Measurements from ENCODE around the gene MEP1B.
"Not testable (repeated sequence)": the region's sequence is repeated elsewhere in the genome, so short reads cannot be mapped to it uniquely, and the experiment has no call there.

Gene MEP1B

GRCh38 chr18:32190209-32190608 lies 370 bp downstream of the MEP1B start:
- Mint-ChIP-seq H3K4me1 (ENCODE audit: low read depth) (no peaks in the 10 kb centered on the region), H3K9me3 (ENCODE audit: low read depth) (peaks cover 3% of the 10 kb centered on the region), H3K27ac (no peak overlapping the region), H3K36me3 (peaks cover 3% of the 10 kb centered on the region), H3K27me3 (peaks cover 7% of the 10 kb centered on the region), H3K4me3 (no peak overlapping the region)

- Mint-ChIP-seq H3K27ac (no peak overlapping the region), H3K27me3 (no peaks in the 10 kb centered on the region), H3K4me3 (no peak overlapping the region), H3K36me3 (no peaks in the 10 kb centered on the region), H3K9me3 (ENCODE audit: low read depth) (no peaks in the 10 kb centered on the region), H3K4me1 (ENCODE audit: low read depth) (no peaks in the 10 kb centered on the region)
These were observed 6.3 kb downstream of the MEP1B start for GRCh38 chr18:32195881-32196815.

GRCh38 chr18:32200766-32201165 lies 10.9 kb downstream of the MEP1B start:
- Mint-ChIP-seq H3K36me3 (no peaks in the 10 kb centered on the region), H3K27me3 (no peaks in the 10 kb centered on the region)

GRCh38 chr18:32201948-32202672 lies 12.3 kb downstream of the MEP1B start:
- H3K4me1 Mint-ChIP-seq (ENCODE audit: low read depth), result no peaks in the 10 kb centered on the region
- no peak overlapping the region for H3K27ac Mint-ChIP-seq
- H3K9me3 Mint-ChIP-seq (ENCODE audit: low read depth), result no peaks in the 10 kb centered on the region
- no peak overlapping the region for H3K4me3 Mint-ChIP-seq
- peaks cover 2% of the 10 kb centered on the region for H3K27me3 Mint-ChIP-seq
- H3K36me3 Mint-ChIP-seq, result no peaks in the 10 kb centered on the region

More at GRCh38 chr18:32200766-32201165, 10.9 kb downstream of the MEP1B start:
- no peaks in the 10 kb centered on the region for H3K4me1 Mint-ChIP-seq (ENCODE audit: low read depth)
- no peak overlapping the region for H3K27ac Mint-ChIP-seq
- no peaks in the 10 kb centered on the region for H3K9me3 Mint-ChIP-seq (ENCODE audit: low read depth)
- H3K4me3 Mint-ChIP-seq, result no peak overlapping the region

- H3K4me3 Mint-ChIP-seq, result no peak overlapping the region
- no peak overlapping the region for H3K27ac Mint-ChIP-seq
- H3K4me1 Mint-ChIP-seq (ENCODE audit: low read depth), result no peaks in the 10 kb centered on the region
- peaks cover 2% of the 10 kb centered on the region for H3K27me3 Mint-ChIP-seq
- no peaks in the 10 kb centered on the region for H3K9me3 Mint-ChIP-seq (ENCODE audit: low read depth)
- no peaks in the 10 kb centered on the region for H3K36me3 Mint-ChIP-seq
These were observed 18.2 kb downstream of the MEP1B start for GRCh38 chr18:32208023-32208422.

- Mint-ChIP-seq H3K4me3 (no peak overlapping the region), H3K9me3 (ENCODE audit: low read depth) (no peaks in the 10 kb centered on the region), H3K27ac (no peak overlapping the region), H3K36me3 (no peaks in the 10 kb centered on the region), H3K4me1 (ENCODE audit: low read depth) (no peaks in the 10 kb centered on the region), H3K27me3 (peaks cover 2% of the 10 kb centered on the region)
These were observed 18.7 kb downstream of the MEP1B start for GRCh38 chr18:32208577-32208976.

- H3K27me3 Mint-ChIP-seq, result peaks cover 2% of the 10 kb centered on the region
- H3K9me3 Mint-ChIP-seq (ENCODE audit: low read depth), result no peaks in the 10 kb centered on the region
These were observed 20.0 kb downstream of the MEP1B start for GRCh38 chr18:32209685-32210445.

GRCh38 chr18:32213693-32214092 lies 23.9 kb downstream of the MEP1B start:
- no peak overlapping the region for H3K27ac Mint-ChIP-seq
- H3K4me1 Mint-ChIP-seq (ENCODE audit: low read depth), result no peaks in the 10 kb centered on the region
- H3K36me3 Mint-ChIP-seq, result no peaks in the 10 kb centered on the region
- H3K4me3 Mint-ChIP-seq, result no peak overlapping the region
- no peaks in the 10 kb centered on the region for H3K27me3 Mint-ChIP-seq
- H3K9me3 Mint-ChIP-seq (ENCODE audit: low read depth), result no peaks in the 10 kb centered on the region

More at GRCh38 chr18:32209685-32210445, 20.0 kb downstream of the MEP1B start:
- no peaks in the 10 kb centered on the region for H3K36me3 Mint-ChIP-seq
- H3K4me1 Mint-ChIP-seq (ENCODE audit: low read depth), result no peaks in the 10 kb centered on the region
- H3K4me3 Mint-ChIP-seq, result no peak overlapping the region
- no peak overlapping the region for H3K27ac Mint-ChIP-seq

- Mint-ChIP-seq H3K4me3 (no peak overlapping the region), H3K27ac (no peak overlapping the region), H3K9me3 (ENCODE audit: low read depth) (no peaks in the 10 kb centered on the region), H3K36me3 (no peaks in the 10 kb centered on the region), H3K27me3 (no peaks in the 10 kb centered on the region), H3K4me1 (ENCODE audit: low read depth) (no peaks in the 10 kb centered on the region)
These were observed 26.6 kb downstream of the MEP1B start for GRCh38 chr18:32216390-32216789.

GRCh38 chr18:32219431-32220018 lies 29.7 kb downstream of the MEP1B start:
- H3K36me3 Mint-ChIP-seq, result no peaks in the 10 kb centered on the region
- H3K4me3 Mint-ChIP-seq, result no peak overlapping the region
- no peaks in the 10 kb centered on the region for H3K4me1 Mint-ChIP-seq (ENCODE audit: low read depth)
- no peaks in the 10 kb centered on the region for H3K27me3 Mint-ChIP-seq
- no peaks in the 10 kb centered on the region for H3K9me3 Mint-ChIP-seq (ENCODE audit: low read depth)
- H3K27ac Mint-ChIP-seq, result no peak overlapping the region

- not testable (repeated sequence) for H3K27ac Mint-ChIP-seq; H3K4me1 Mint-ChIP-seq (ENCODE audit: low read depth); H3K4me3 Mint-ChIP-seq; H3K27me3 Mint-ChIP-seq; H3K36me3 Mint-ChIP-seq; H3K9me3 Mint-ChIP-seq (ENCODE audit: low read depth)
These were observed 43.5 kb downstream of the MEP1B start for GRCh38 chr18:32233348-32233747.

GRCh38 chr18:32237049-32237448 lies 47.2 kb downstream of the MEP1B start:
- no peaks in the 10 kb centered on the region for H3K9me3 Mint-ChIP-seq (ENCODE audit: low read depth)
- H3K4me3 Mint-ChIP-seq, result no peak overlapping the region
- H3K36me3 Mint-ChIP-seq, result no peaks in the 10 kb centered on the region
- peaks cover 6% of the 10 kb centered on the region for H3K27me3 Mint-ChIP-seq
- H3K4me1 Mint-ChIP-seq (ENCODE audit: low read depth), result no peaks in the 10 kb centered on the region
- H3K27ac Mint-ChIP-seq, result no peak overlapping the region

GRCh38 chr18:32238635-32239268 lies 48.9 kb downstream of the MEP1B start:
- no peaks in the 10 kb centered on the region for H3K9me3 Mint-ChIP-seq (ENCODE audit: low read depth)
- no peak overlapping the region for H3K27ac Mint-ChIP-seq
- peaks cover 6% of the 10 kb centered on the region for H3K27me3 Mint-ChIP-seq
- H3K36me3 Mint-ChIP-seq, result no peaks in the 10 kb centered on the region
- no peaks in the 10 kb centered on the region for H3K4me1 Mint-ChIP-seq (ENCODE audit: low read depth)
- no peak overlapping the region for H3K4me3 Mint-ChIP-seq

- Mint-ChIP-seq H3K36me3 (no peaks in the 10 kb centered on the region), H3K9me3 (ENCODE audit: low read depth) (no peaks in the 10 kb centered on the region), H3K4me3 (no peak overlapping the region), H3K27ac (no peak overlapping the region), H3K27me3 (peaks cover 4% of the 10 kb centered on the region), H3K4me1 (ENCODE audit: low read depth) (no peaks in the 10 kb centered on the region)
These were observed 52.6 kb downstream of the MEP1B start for GRCh38 chr18:32242395-32242794.

Data from activated naive CD8-positive, alpha-beta T cell (primary cell).